ENCODE results near the gene TMEM39B.

- TF ChIP-seq CREB1 (CRISPR knock-in tag; IDR thresholded peaks at IDR 0.05; ENCODE audit: low read depth) (no peak), CTCF (conservative IDR thresholded peaks at IDR 0.05; ENCODE audit: low read depth in 2 of 2) (no peak), EZH2 (IDR thresholded peaks at IDR 0.05; ENCODE audit: low read depth, unreplicated experiment) (no peak), POLR2AphosphoS5 (IDR thresholded peaks at IDR 0.05; ENCODE audit: low read depth) (no peak), ETS1 (IDR thresholded peaks at IDR 0.05) (no peak)
- TF ChIP-seq, protein P1, sequence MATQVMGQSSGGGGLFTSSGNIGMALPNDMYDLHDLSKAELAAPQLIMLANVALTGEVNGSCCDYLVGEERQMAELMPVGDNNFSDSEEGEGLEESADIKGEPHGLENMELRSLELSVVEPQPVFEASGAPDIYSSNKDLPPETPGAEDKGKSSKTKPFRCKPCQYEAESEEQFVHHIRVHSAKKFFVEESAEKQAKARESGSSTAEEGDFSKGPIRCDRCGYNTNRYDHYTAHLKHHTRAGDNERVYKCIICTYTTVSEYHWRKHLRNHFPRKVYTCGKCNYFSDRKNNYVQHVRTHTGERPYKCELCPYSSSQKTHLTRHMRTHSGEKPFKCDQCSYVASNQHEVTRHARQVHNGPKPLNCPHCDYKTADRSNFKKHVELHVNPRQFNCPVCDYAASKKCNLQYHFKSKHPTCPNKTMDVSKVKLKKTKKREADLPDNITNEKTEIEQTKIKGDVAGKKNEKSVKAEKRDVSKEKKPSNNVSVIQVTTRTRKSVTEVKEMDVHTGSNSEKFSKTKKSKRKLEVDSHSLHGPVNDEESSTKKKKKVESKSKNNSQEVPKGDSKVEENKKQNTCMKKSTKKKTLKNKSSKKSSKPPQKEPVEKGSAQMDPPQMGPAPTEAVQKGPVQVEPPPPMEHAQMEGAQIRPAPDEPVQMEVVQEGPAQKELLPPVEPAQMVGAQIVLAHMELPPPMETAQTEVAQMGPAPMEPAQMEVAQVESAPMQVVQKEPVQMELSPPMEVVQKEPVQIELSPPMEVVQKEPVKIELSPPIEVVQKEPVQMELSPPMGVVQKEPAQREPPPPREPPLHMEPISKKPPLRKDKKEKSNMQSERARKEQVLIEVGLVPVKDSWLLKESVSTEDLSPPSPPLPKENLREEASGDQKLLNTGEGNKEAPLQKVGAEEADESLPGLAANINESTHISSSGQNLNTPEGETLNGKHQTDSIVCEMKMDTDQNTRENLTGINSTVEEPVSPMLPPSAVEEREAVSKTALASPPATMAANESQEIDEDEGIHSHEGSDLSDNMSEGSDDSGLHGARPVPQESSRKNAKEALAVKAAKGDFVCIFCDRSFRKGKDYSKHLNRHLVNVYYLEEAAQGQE (IDR thresholded peaks at IDR 0.05; ENCODE audit: unreplicated experiment): no peak
Measured at GRCh38 chr1:32028746-32029145, 44.0 kb upstream of the TMEM39B start.

Data from GM23338 (cell line).